Osteoblast (primary cell): ENCODE results near the gene ZCCHC24. TPM values are rescaled to one million over a fixed set of nuclear protein-coding genes. Genes with fewer than 3 reads are reported as not detected.
"Not testable (repeated sequence)": the region's sequence is repeated elsewhere in the genome, so short reads cannot be mapped to it uniquely, and the experiment has no call there.

Source experiments
- DNase-seq: peaks from one replicate; pipeline ENCODE4 v3.0.0; 2011; ENCODE audit warnings: low spot score, mixed read lengths; ENCODE audit not compliant: insufficient read length; ENCODE audit errors: missing footprints
- H2AFZ ChIP-seq: 2 replicates; pipeline ENCODE4 v1.6.0; 2011; ENCODE audit warnings: mild to moderate bottlenecking, low read length
- H3K27ac ChIP-seq: 2 replicates; pipeline ENCODE4 v1.5.1; 2011; ENCODE audit warnings: mild to moderate bottlenecking, low read depth, low read length, moderate library complexity
- H3K27me3 ChIP-seq: 2 replicates; pipeline ENCODE4 v1.6.0; 2012; ENCODE audit warnings: mild to moderate bottlenecking, control low read depth, inconsistent platforms, low read length, moderate library complexity; ENCODE audit not compliant: insufficient read depth
- H3K36me3 ChIP-seq: 2 replicates; pipeline ENCODE4 v1.5.1; 2011; ENCODE audit warnings: mild to moderate bottlenecking, low read length, control low read depth, moderate library complexity; ENCODE audit not compliant: insufficient read depth
- H3K4me1 ChIP-seq: 2 replicates; pipeline ENCODE4 v1.5.1; 2011; ENCODE audit warnings: mild to moderate bottlenecking, low read length, control low read depth, moderate library complexity; ENCODE audit not compliant: insufficient read depth
- H3K4me2 ChIP-seq: 2 replicates; pipeline ENCODE4 v1.6.0; 2011; ENCODE audit warnings: mild to moderate bottlenecking, low read length; ENCODE audit not compliant: insufficient read depth
- H3K4me3 ChIP-seq: fragments of 200-600 bp; sonication (generic); 3 replicates; pipeline ENCODE4 v1.5.1; 2012; ENCODE audit warnings: mild to moderate bottlenecking, low read length, inconsistent platforms; ENCODE audit not compliant: insufficient read depth
- H3K79me2 ChIP-seq: 2 replicates; pipeline ENCODE4 v1.6.0; 2012; ENCODE audit warnings: mild to moderate bottlenecking, low read length, control low read depth, inconsistent platforms; ENCODE audit not compliant: insufficient read depth
- H3K9me3 ChIP-seq: 2 replicates; pipeline ENCODE4 v1.5.1; 2011; ENCODE audit warnings: low read depth, low read length, control low read depth
- H4K20me1 ChIP-seq: 2 replicates; pipeline ENCODE4 v1.6.0; 2012; ENCODE audit warnings: mild to moderate bottlenecking, low read length, control low read depth; ENCODE audit not compliant: insufficient read depth
- total RNA-seq: library from RNA; depleted of rRNA; stranded (reverse); fragments of >200 nt; gene quantifications from 2 replicates; pipeline ENCODE4 v1.2.3, GENCODE V29; 2012
- TF ChIP-seq, protein P1 (sequence below): IDR thresholded peaks from 2 replicates; pipeline ENCODE4 v1.5.1; 2011; ENCODE audit warnings: mild to moderate bottlenecking, low read depth, low read length, moderate library complexity; ENCODE audit errors: extremely low read depth

ZCCHC24 gene
- total RNA-seq, 1 donor, result 48.5 TPM

DNA sequence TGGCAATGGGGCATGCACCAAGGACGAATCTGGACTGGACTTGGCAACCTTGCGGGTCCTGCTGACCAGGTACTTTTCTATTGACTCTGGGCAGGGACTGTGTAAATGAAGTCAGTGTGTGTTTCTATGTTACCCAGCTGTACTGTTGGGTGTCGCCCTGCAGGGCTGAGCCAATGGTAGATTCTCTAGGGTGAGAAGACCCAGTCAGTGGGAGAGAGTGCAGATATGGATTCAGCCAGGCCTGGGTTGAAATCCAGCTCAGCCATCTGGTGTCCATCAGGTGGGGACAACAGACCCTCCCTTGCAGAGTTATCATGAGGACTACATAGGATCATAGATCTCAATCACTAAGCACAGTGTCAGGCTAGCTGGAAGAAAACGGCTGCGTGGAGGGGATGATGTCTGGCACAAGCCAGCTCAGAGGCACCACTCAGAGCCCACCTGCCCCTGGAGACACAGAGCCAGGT lies 103.1 kb downstream of the ZCCHC24 start:
- Histone ChIP-seq H4K20me1 (no peaks in the 10 kb centered on the region), H3K4me2 (no peak overlapping the region), H3K36me3 (no peaks in the 10 kb centered on the region), H2AFZ (no peak overlapping the region), H3K4me3 (no peak overlapping the region), H3K79me2 (peaks cover 6% of the 10 kb centered on the region), H3K9me3 (no peaks in the 10 kb centered on the region), H3K27me3 (no peaks in the 10 kb centered on the region), H3K27ac (no peak overlapping the region), H3K4me1 (peaks cover 5% of the 10 kb centered on the region)
- TF ChIP-seq, protein P1, sequence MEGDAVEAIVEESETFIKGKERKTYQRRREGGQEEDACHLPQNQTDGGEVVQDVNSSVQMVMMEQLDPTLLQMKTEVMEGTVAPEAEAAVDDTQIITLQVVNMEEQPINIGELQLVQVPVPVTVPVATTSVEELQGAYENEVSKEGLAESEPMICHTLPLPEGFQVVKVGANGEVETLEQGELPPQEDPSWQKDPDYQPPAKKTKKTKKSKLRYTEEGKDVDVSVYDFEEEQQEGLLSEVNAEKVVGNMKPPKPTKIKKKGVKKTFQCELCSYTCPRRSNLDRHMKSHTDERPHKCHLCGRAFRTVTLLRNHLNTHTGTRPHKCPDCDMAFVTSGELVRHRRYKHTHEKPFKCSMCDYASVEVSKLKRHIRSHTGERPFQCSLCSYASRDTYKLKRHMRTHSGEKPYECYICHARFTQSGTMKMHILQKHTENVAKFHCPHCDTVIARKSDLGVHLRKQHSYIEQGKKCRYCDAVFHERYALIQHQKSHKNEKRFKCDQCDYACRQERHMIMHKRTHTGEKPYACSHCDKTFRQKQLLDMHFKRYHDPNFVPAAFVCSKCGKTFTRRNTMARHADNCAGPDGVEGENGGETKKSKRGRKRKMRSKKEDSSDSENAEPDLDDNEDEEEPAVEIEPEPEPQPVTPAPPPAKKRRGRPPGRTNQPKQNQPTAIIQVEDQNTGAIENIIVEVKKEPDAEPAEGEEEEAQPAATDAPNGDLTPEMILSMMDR, result no peak
- peak; percentile 63 for DNase-seq

DNA sequence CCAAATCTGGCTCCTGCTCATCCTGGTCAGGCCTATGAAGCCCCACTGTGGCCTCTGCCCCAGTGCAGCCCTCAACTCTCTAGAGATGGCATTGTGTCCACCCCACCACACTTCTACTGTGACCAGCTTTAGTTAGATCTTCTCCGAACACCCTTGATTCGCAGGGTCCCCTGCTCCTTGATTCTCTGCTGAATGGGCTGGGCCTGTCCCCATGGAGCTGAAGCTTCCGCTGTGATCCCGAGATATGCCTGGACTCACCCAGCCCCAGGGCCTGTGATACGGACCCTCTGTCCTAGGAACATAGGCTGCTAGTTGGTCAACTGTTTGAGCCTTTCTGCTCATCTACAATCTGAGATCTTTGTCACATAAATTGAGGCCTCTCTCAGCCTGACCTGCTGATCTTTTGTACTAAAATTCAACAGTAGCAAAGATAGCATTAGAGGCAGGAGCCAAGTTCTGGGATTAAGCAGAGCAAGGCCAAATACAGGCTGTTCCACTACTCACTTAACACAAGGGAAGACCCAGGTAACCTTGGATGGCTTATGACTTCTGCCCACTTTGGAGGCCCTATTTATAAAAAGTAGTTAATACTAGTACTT lies 104.7 kb downstream of the ZCCHC24 start:
- no peaks in the 10 kb centered on the region for H4K20me1 ChIP-seq
- H3K9me3 ChIP-seq, result no peaks in the 10 kb centered on the region
- TF ChIP-seq, protein P1, result no peak
- no peaks in the 10 kb centered on the region for H3K36me3 ChIP-seq
- H3K4me2 ChIP-seq, result no peak overlapping the region
- no peak for DNase-seq
- no peaks in the 10 kb centered on the region for H3K4me1 ChIP-seq
- no peaks in the 10 kb centered on the region for H3K27me3 ChIP-seq
- H3K27ac ChIP-seq, result no peak overlapping the region
- H2AFZ ChIP-seq, result no peak overlapping the region
- no peaks in the 10 kb centered on the region for H3K79me2 ChIP-seq
- H3K4me3 ChIP-seq, result no peak overlapping the region

DNA sequence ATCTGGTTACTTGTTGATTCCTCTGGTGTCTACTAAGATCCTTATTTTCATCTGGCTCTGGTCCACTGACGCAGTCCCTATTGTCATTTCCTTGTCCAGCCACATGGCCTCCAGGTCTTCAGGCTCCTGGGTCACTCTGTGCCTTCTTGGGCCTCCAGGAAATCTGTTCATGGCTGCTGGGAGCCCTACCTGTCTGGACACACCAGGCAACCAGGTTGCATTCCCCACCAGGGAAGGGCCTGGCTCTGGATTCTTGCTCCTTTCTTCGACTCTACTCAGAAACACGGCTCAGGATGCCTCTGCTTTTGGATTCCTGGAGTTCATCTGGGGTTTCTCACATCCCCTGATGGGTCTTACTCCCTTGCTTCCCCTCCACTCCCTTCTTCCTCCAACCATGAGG lies 106.2 kb downstream of the ZCCHC24 start:
- no peaks in the 10 kb centered on the region for H3K36me3 ChIP-seq
- H3K27me3 ChIP-seq, result no peaks in the 10 kb centered on the region
- H3K4me2 ChIP-seq, result no peak overlapping the region
- no peaks in the 10 kb centered on the region for H3K9me3 ChIP-seq
- no peak overlapping the region for H3K27ac ChIP-seq
- no peak overlapping the region for H2AFZ ChIP-seq
- H3K4me1 ChIP-seq, result no peaks in the 10 kb centered on the region
- TF ChIP-seq, protein P1, result no peak
- DNase-seq, result no peak
- no peaks in the 10 kb centered on the region for H4K20me1 ChIP-seq
- H3K4me3 ChIP-seq, result no peak overlapping the region
- H3K79me2 ChIP-seq, result no peaks in the 10 kb centered on the region

DNA sequence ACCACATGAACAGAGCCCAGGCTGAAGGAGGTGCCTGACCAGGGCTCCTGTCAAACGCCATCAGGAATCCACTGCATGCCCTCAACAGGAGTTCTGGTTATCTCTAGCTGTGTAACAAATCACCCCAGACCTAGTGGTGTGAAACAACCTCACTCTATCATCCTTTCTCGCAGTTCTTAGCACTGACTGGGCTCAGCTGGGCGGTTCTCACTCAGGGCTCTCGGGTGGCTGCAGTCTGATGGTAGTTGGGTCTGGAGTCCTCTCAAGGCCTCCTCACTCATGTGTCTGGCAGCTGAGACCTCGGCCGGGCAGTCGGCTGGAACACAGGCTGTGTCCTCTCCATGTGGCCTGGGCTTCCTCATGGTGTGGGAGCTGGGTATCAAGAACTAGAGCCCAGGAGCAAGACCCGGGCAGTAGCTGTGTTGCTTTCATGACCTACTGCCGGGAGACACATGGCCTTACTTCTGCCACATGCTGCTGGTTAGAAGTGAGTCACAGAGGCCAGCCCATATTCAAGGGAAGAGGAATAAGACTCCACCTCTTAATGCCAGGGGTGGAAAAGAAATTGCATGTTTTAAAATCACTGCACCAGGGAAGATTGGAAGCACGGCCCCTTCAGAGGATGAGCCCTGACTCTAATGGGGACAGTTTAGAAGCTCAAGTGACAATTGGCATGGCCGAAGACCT lies 107.5 kb downstream of the ZCCHC24 start:
- DNase-seq, H3K27ac ChIP-seq, H3K9me3 ChIP-seq, H3K36me3 ChIP-seq, H3K4me3 ChIP-seq, H3K27me3 ChIP-seq, H3K4me2 ChIP-seq, H2AFZ ChIP-seq, H3K4me1 ChIP-seq, H3K79me2 ChIP-seq, H4K20me1 ChIP-seq: not testable (repeated sequence)
